HG02610 (cell line): ENCODE data around the gene NOD2.

Experiments used
- ATAC-seq: cut with Tn5 transposase; IDR thresholded peaks from one replicate; pipeline ENCODE4 v1.9.1; 2021; ENCODE audit warnings: mild to moderate bottlenecking, moderate library complexity; ENCODE audit not compliant: unreplicated experiment

NOD2 gene

GRCh38 chr16:50690177-50690576 is 3.2 kb upstream of the NOD2 start:
- peak; percentile 30 for ATAC-seq

GRCh38 chr16:50692644-50692998 is 785 bp upstream of the NOD2 start:
- no peak for ATAC-seq

- no peak for ATAC-seq
These were observed 800 bp downstream of the NOD2 start for GRCh38 chr16:50694206-50694605.

- ATAC-seq = no peak
These were observed 1.9 kb downstream of the NOD2 start for GRCh38 chr16:50695017-50696000.

GRCh38 chr16:50696126-50696525 is 2.7 kb downstream of the NOD2 start:
- ATAC-seq = peak; percentile 33

- ATAC-seq = peak; percentile 56
These were observed 3.4 kb downstream of the NOD2 start for GRCh38 chr16:50696575-50697420.

- ATAC-seq = no peak
These were observed 4.0 kb downstream of the NOD2 start for GRCh38 chr16:50697421-50697715.

- peak; percentile 47 for ATAC-seq
These were observed 4.7 kb downstream of the NOD2 start for GRCh38 chr16:50697881-50698767.

- no peak for ATAC-seq
These were observed 6.1 kb downstream of the NOD2 start for GRCh38 chr16:50699326-50700159.

- no peak for ATAC-seq
These were observed 9.3 kb downstream of the NOD2 start for GRCh38 chr16:50702725-50703124.

- no peak for ATAC-seq
These were observed 10.8 kb downstream of the NOD2 start for GRCh38 chr16:50704245-50704644.

GRCh38 chr16:50705436-50706110 is 12.2 kb downstream of the NOD2 start:
- no peak for ATAC-seq

- no peak for ATAC-seq
These were observed 12.8 kb downstream of the NOD2 start for GRCh38 chr16:50706250-50706649.

GRCh38 chr16:50708373-50709060 is 15.1 kb downstream of the NOD2 start:
- ATAC-seq = no peak

GRCh38 chr16:50709061-50709684 is 15.8 kb downstream of the NOD2 start:
- peak; percentile 64 for ATAC-seq

GRCh38 chr16:50709980-50710379 is 16.6 kb downstream of the NOD2 start:
- ATAC-seq = no peak

- ATAC-seq = no peak
These were observed 17.6 kb downstream of the NOD2 start for GRCh38 chr16:50711040-50711439.

GRCh38 chr16:50711862-50712559 is 18.6 kb downstream of the NOD2 start:
- ATAC-seq = no peak
